ENCODE measurements around the gene POLRMT. TPM values are rescaled to one million over a fixed set of nuclear protein-coding genes. Genes with fewer than 3 reads are reported as not detected.

Gene POLRMT
- total RNA-seq, 1 donor from 2014 or later, result 29.0 TPM

- Histone ChIP-seq H3K27me3 (ENCODE audit: control insufficient read depth, insufficient read depth, low read length) (no peaks in the 10 kb centered on the region), H3K36me3 (ENCODE audit: control insufficient read depth, insufficient read depth, low read length) (peaks cover 34% of the 10 kb centered on the region), H3K4me3 (ENCODE audit: low read depth, low read length) (no peak overlapping the region)
- FAIRE-seq, result no peak
- TF ChIP-seq, protein P1, sequence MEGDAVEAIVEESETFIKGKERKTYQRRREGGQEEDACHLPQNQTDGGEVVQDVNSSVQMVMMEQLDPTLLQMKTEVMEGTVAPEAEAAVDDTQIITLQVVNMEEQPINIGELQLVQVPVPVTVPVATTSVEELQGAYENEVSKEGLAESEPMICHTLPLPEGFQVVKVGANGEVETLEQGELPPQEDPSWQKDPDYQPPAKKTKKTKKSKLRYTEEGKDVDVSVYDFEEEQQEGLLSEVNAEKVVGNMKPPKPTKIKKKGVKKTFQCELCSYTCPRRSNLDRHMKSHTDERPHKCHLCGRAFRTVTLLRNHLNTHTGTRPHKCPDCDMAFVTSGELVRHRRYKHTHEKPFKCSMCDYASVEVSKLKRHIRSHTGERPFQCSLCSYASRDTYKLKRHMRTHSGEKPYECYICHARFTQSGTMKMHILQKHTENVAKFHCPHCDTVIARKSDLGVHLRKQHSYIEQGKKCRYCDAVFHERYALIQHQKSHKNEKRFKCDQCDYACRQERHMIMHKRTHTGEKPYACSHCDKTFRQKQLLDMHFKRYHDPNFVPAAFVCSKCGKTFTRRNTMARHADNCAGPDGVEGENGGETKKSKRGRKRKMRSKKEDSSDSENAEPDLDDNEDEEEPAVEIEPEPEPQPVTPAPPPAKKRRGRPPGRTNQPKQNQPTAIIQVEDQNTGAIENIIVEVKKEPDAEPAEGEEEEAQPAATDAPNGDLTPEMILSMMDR (IDR thresholded peaks at IDR 0.05; ENCODE audit: insufficient read depth, low read length, severe bottlenecking), result no peak
- no peak for DNase-seq (ENCODE audit: low read depth)
These were observed 15.8 kb upstream of the POLRMT start for GRCh38 chr19:648904-649801.

GRCh38 chr19:648305-648704, 15.0 kb upstream of the POLRMT start:
- DNase-seq (ENCODE audit: low read depth) (no peak), FAIRE-seq (no peak)
- Histone ChIP-seq H3K36me3 (ENCODE audit: control insufficient read depth, insufficient read depth, low read length) (peaks cover 26% of the 10 kb centered on the region), H3K27me3 (ENCODE audit: control insufficient read depth, insufficient read depth, low read length) (no peaks in the 10 kb centered on the region), H3K4me3 (ENCODE audit: low read depth, low read length) (no peak overlapping the region)
- TF ChIP-seq, protein P1 (IDR thresholded peaks at IDR 0.05; ENCODE audit: insufficient read depth, low read length, severe bottlenecking), result no peak

DNA sequence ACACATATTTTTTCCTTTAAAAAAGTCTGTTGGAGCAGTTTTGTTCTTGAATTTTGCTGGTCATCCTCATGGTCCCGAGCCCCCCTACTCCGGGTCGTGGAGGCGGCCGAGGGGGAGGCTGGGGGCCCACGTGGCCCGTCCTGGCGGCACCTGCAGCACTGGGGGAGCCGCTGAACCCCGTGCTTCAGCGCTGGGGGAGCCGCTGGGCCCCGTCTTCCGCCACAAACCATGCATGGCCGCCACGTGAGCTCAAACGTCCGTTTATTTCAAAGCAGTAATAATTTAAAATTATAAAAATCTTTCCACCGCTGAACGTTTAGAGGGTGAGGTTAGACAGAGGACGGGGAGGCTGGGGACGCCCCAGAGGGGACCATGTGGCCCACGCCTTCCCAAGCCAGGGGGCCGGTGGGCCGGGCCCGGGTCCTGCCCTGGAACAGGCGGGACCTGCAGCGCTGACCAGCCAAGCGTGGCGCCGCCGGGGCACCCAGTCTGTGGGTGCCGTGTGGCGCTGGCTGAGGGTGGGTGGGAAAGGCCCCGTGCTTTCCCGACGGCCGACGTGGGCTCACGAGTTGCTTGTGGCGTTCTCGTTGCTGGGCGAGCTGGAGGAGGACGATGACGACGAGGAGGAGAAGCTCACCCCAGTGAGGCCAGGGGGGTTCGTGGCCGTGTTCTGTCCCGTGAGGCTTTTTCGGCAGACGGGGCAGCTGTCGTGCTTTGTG, 14.4 kb upstream of the POLRMT start:
- Histone ChIP-seq H3K27me3 (ENCODE audit: control insufficient read depth, insufficient read depth, low read length) (no peaks in the 10 kb centered on the region), H3K36me3 (ENCODE audit: control insufficient read depth, insufficient read depth, low read length) (peaks cover 22% of the 10 kb centered on the region), H3K4me3 (ENCODE audit: low read depth, low read length) (no peak overlapping the region)
- FAIRE-seq, result no peak
- DNase-seq (ENCODE audit: low read depth), result no peak
- TF ChIP-seq, protein P1 (IDR thresholded peaks at IDR 0.05; ENCODE audit: insufficient read depth, low read length, severe bottlenecking), result no peak

- no peak for DNase-seq (ENCODE audit: low read depth)
- no peak for FAIRE-seq
- Histone ChIP-seq H3K27me3 (ENCODE audit: control insufficient read depth, insufficient read depth, low read length) (no peaks in the 10 kb centered on the region), H3K36me3 (ENCODE audit: control insufficient read depth, insufficient read depth, low read length) (peaks cover 21% of the 10 kb centered on the region), H3K4me3 (ENCODE audit: low read depth, low read length) (no peak overlapping the region)
- TF ChIP-seq, protein P1 (IDR thresholded peaks at IDR 0.05; ENCODE audit: insufficient read depth, low read length, severe bottlenecking), result no peak
These were observed 13.6 kb upstream of the POLRMT start for GRCh38 chr19:646779-647565.

- DNase-seq (ENCODE audit: low read depth) (no peak), FAIRE-seq (no peak)
These were observed 12.8 kb upstream of the POLRMT start for GRCh38 chr19:645912-646778.

More at GRCh38 chr19:645912-646778, 12.8 kb upstream of the POLRMT start:
- Histone ChIP-seq H3K4me3 (ENCODE audit: low read depth, low read length) (no peak overlapping the region), H3K36me3 (ENCODE audit: control insufficient read depth, insufficient read depth, low read length) (peaks cover 17% of the 10 kb centered on the region), H3K27me3 (ENCODE audit: control insufficient read depth, insufficient read depth, low read length) (no peaks in the 10 kb centered on the region)
- TF ChIP-seq, protein P1 (IDR thresholded peaks at IDR 0.05; ENCODE audit: insufficient read depth, low read length, severe bottlenecking), result no peak
